A549 treated with AZD9567 at 1 μM for 4 hours (cell line): ENCODE measurements around the gene KDM5B. TPM values are rescaled to one million over a fixed set of nuclear protein-coding genes. Genes with fewer than 3 reads are reported as not detected.

Experiments
- total RNA-seq: library from RNA; stranded (reverse); fragments of 200-300 nt; extraction: Qiagen RNA extraction; gene quantifications from 5 replicates; pipeline ENCODE4 v1.2.3, GENCODE V29; 2022; ENCODE audit not compliant: insufficient read depth

Gene KDM5B
- total RNA-seq, result 14.1 to 26.9 TPM (median 16.0 TPM) in 5 replicates

GRCh38 chr1:202807926-202808757 is at the start of gene KDM5B:
Gene KDM5B (minus strand): TSS chr1:202808421. CDS start chr1:202808305, 116 bp downstream.

GRCh38 chr1:202810615-202811295 is 2.5 kb upstream of the KDM5B start, which contains the start of gene PCAT6:
Gene PCAT6 (plus strand): TSS chr1:202810954.

GRCh38 chr1:202710070-202711045 is 97.9 kb downstream of the KDM5B start, which contains the start of gene SYT2:
Gene SYT2 (minus strand): TSS chr1:202710454. CDS start chr1:202605772, 104,682 bp downstream.

Other genes with a start within 250 kb of the KDM5B start
- 0.10 to 0.16 TPM (median 0.12 TPM) in 4 of 5 replicates, not detected in the other for gene SYT2, start 98.0 kb downstream of the KDM5B start, total RNA-seq
- gene PCAT6, start 2.5 kb upstream of the KDM5B start, total RNA-seq, result 3.1 to 4.0 TPM (median 3.2 TPM) in 4 of 5 replicates, not detected in the other
- gene RABIF, start 80.7 kb upstream of the KDM5B start, total RNA-seq, result 14.8 to 18.0 TPM (median 16.3 TPM) in 5 replicates
- 18.6 to 21.2 TPM (median 20.0 TPM) in 5 replicates for gene KLHL12, start 118.8 kb upstream of the KDM5B start, total RNA-seq
- gene ADIPOR1, start 149.9 kb upstream of the KDM5B start, total RNA-seq, result 60.7 to 74.3 TPM (median 63.5 TPM) in 5 replicates
- 21.7 to 27.0 TPM (median 22.7 TPM) in 5 replicates for gene CYB5R1, start 158.8 kb upstream of the KDM5B start, total RNA-seq
- 46.9 to 62.0 TPM (median 51.1 TPM) in 5 replicates for gene TMEM183A, start 199.0 kb upstream of the KDM5B start, total RNA-seq
- gene PPFIA4, start 218.1 kb upstream of the KDM5B start, total RNA-seq, result 0.15 to 1.00 TPM (median 0.49 TPM) in 4 of 5 replicates, not detected in the other